HCT116 (cell line): ENCODE measurements around the gene CCDC197. TPM values are rescaled to one million over a fixed set of nuclear protein-coding genes. Genes with fewer than 3 reads are reported as not detected.

Experiments
- ATAC-seq: fragments of 200-7000 bp; cut with Tn5 transposase; 2 replicates; pipeline ENCODE4 v1.9.1; 2020; ENCODE audit warnings: mild to moderate bottlenecking, moderate library complexity
- BruUV-seq: library from RNA; stranded (reverse); fragments of 400-500 nt; replicated peaks from 2 replicates; lab custom pipeline; 2021; lab: Mats Ljungman, UMichigan
- CTCF ChIA-PET: fragments of 300-600 bp; sonication (Branson Sonifier 250); formaldehyde crosslinking; loops from one replicate; lab custom pipeline; 2021; ENCODE audit warnings: antibody characterized with exemption; lab: Charles Lee
- POLR2A ChIA-PET: fragments of 300-600, 350-600 bp; sonication (Branson Sonifier 250); formaldehyde crosslinking; loops from one replicate; lab custom pipeline; 2021; ENCODE audit warnings: antibody characterized with exemption; lab: Charles Lee
- RAD21 ChIA-PET, 2 experiments: fragments of 300-600 bp; sonication (Branson Sonifier 250); formaldehyde crosslinking; loops; one replicate each; lab custom pipeline; 2023; ENCODE audit warnings: low total read pairs in 2 of 2; ENCODE audit not compliant: uncharacterized antibody in 2 of 2, unreplicated experiment in 2 of 2, low non-redundant PET in 1 of 2; lab: Charles Lee
- DNase-seq: peaks from one replicate; pipeline ENCODE4 v3.0.0-alpha.2; 2010; ENCODE audit warnings: low read depth, low spot score
- H2AFZ ChIP-seq: fragments of 200-600 bp; shearing (Covaris generic), sonication (generic); 2 replicates; pipeline ENCODE4 v1.6.1; 2017; ENCODE audit warnings: low read depth, mixed run types, mixed read lengths, antibody characterized with exemption, low read length; ENCODE audit not compliant: poor library complexity, severe bottlenecking
- H3K27ac ChIP-seq: 2 replicates; pipeline ENCODE4 v1.5.1; 2012; ENCODE audit warnings: low read depth, low read length
- H3K27me3 ChIP-seq: fragments of 200-600 bp; sonication (generic); 2 replicates; pipeline ENCODE4 v1.6.1; 2016; ENCODE audit warnings: mixed run types, low read length, mixed read lengths; ENCODE audit not compliant: insufficient read depth
- H3K36me3 ChIP-seq, 2 experiments: fragments of 200-500 bp in 1 of 2; fragments of 200-600 bp in 1 of 2; sonication (Bioruptor generic) in 1 of 2; sonication (generic) in 1 of 2; 2 replicates each; pipeline versions ENCODE4 v1.5.1 to v1.6.1; 2014 to 2016; ENCODE audit warnings: low read length in 2 of 2, inconsistent platforms in 1 of 2, mixed read lengths in 1 of 2, mixed run types in 1 of 2; ENCODE audit not compliant: insufficient read depth in 2 of 2, control insufficient read depth in 1 of 2
- H3K4me1 ChIP-seq, 2 experiments: fragments of 200-600 bp in 1 of 2; sonication (generic) in 1 of 2; 2 replicates each; pipeline versions ENCODE4 v1.5.1 to v1.6.1; 2012 to 2017; ENCODE audit warnings: low read length in 2 of 2, inconsistent platforms in 1 of 2, mild to moderate bottlenecking in 1 of 2, mixed read lengths in 1 of 2, mixed run types in 1 of 2, moderate library complexity in 1 of 2; ENCODE audit not compliant: insufficient read depth in 2 of 2, control insufficient read depth in 1 of 2
- H3K4me2 ChIP-seq: fragments of 200-600 bp; sonication (generic); 2 replicates; pipeline ENCODE4 v1.6.1; 2017; ENCODE audit warnings: mixed run types, low read length, mixed read lengths
- H3K4me3 ChIP-seq, 2 experiments: fragments of 200-600 bp in 1 of 2; sonication (generic) in 1 of 2; replicated peaks in 1 of 2; 2 replicates each; pipeline ENCODE4 v1.5.1; 2011 to 2016; ENCODE audit warnings: low read length in 2 of 2, control low read depth in 1 of 2, low read depth in 1 of 2, mild to moderate bottlenecking in 1 of 2, mixed read lengths in 1 of 2, mixed run types in 1 of 2
- H3K79me2 ChIP-seq: fragments of 200-600 bp; sonication (generic); 2 replicates; pipeline ENCODE4 v1.6.1; 2017; ENCODE audit warnings: mild to moderate bottlenecking, mixed run types, low read length, moderate library complexity, mixed read lengths; ENCODE audit not compliant: insufficient read depth
- H3K9ac ChIP-seq: fragments of 200-600 bp; sonication (generic); 2 replicates; pipeline ENCODE4 v1.6.1; 2016; ENCODE audit warnings: low read length, mixed read lengths
- H3K9me2 ChIP-seq: fragments of 200-600 bp; sonication (generic), shearing (Covaris generic); 2 replicates; pipeline ENCODE4 v1.6.1; 2017; ENCODE audit warnings: mixed run types, mild to moderate bottlenecking, moderate library complexity; ENCODE audit not compliant: insufficient read depth
- H3K9me3 ChIP-seq, 2 experiments: fragments of 200-500 bp in 1 of 2; fragments of 200-600 bp in 1 of 2; sonication (Bioruptor generic) in 1 of 2; sonication (generic) in 1 of 2; 2 replicates each; pipeline ENCODE4 v1.6.1; 2014 to 2017; ENCODE audit warnings: low read length in 2 of 2, mixed read lengths in 2 of 2, inconsistent platforms in 1 of 2, low read depth in 1 of 2, mild to moderate bottlenecking in 1 of 2, mixed run types in 1 of 2, moderate library complexity in 1 of 2; ENCODE audit not compliant: control insufficient read depth in 1 of 2, insufficient read depth in 1 of 2
- H4K20me1 ChIP-seq: fragments of 200-600 bp; sonication (generic), shearing (Covaris generic); 2 replicates; pipeline ENCODE4 v1.6.1; 2017; ENCODE audit warnings: mixed run types, mild to moderate bottlenecking, moderate library complexity; ENCODE audit not compliant: insufficient read depth
- CTCF ChIP-seq, 3 experiments: fragments of 200-600 bp in 1 of 3; sonication (generic) in 1 of 3; IDR thresholded peaks in 2 of 3; conservative IDR thresholded peaks in 1 of 3; 2 replicates each; pipeline ENCODE4 v1.5.1; 2012 to 2017; ENCODE audit warnings: low read depth in 2 of 3, low read length in 2 of 3, antibody characterized with exemption in 1 of 3, borderline replicate concordance in 1 of 3, control low read depth in 1 of 3, mild to moderate bottlenecking in 1 of 3, mixed read lengths in 1 of 3, mixed run types in 1 of 3, moderate library complexity in 1 of 3; ENCODE audit not compliant: insufficient read depth in 1 of 3
- EGR1 ChIP-seq: IDR thresholded peaks from 2 replicates; pipeline ENCODE4 v1.6.1; 2012; ENCODE audit warnings: low read depth
- SIN3A ChIP-seq: IDR thresholded peaks from 2 replicates; pipeline ENCODE4 v1.6.1; 2012; ENCODE audit warnings: low read depth
- ZNF274 ChIP-seq: fragments of 200-500 bp; sonication (Bioruptor generic); IDR thresholded peaks from 2 replicates; pipeline ENCODE4 v1.6.1; 2014; ENCODE audit warnings: mild to moderate bottlenecking, low read depth, low read length, inconsistent platforms
- intact Hi-C: fragments of 100-400 bp; cut with micrococcal nuclease; formaldehyde crosslinking; loops from 2 replicates; pipeline ENCODE4 v1.10.0; 2022
- total RNA-seq: library from RNA; stranded (reverse); gene quantifications from one replicate; pipeline ENCODE4 v1.2.1, GENCODE V29; 2021; ENCODE audit not compliant: unreplicated experiment

CCDC197 gene
- total RNA-seq, 1 experiment from 2014 or later = not detected

GRCh38 chr14:93951635-93952540 is 45.2 kb upstream of the CCDC197 start (continued):
- TF ChIP-seq SIN3A = no peak

- H3K36me3 ChIP-seq = no peaks in the 10 kb centered on the region
- H3K27ac ChIP-seq = no peak overlapping the region
- no TSS peak for BruUV-seq
- POLR2A ChIA-PET = no interaction called here
- peak overlapping the region; percentile 24; the same call in 1 of the 2 replicates for H3K4me2 ChIP-seq
- H3K4me3 ChIP-seq = no peak overlapping the region
- H3K27me3 ChIP-seq = no peaks in the 10 kb centered on the region
- DNase-seq (no peak), ATAC-seq (peak; percentile 46)
- no peak overlapping the region for H2AFZ ChIP-seq
- H3K79me2 ChIP-seq = no peaks in the 10 kb centered on the region
- intact Hi-C loops = no loop called here
- peaks cover 12 to 57% of the 10 kb centered on the region in 2 experiments; a peak in 3 of 4 replicates for H3K4me1 ChIP-seq
- no peak overlapping the region for H3K9ac ChIP-seq
- no peaks in the 10 kb centered on the region for H3K9me3 ChIP-seq
- no peaks in the 10 kb centered on the region for H4K20me1 ChIP-seq
- H3K9me2 ChIP-seq = no peaks in the 10 kb centered on the region
- RAD21 ChIA-PET = no interaction called here
- CTCF ChIA-PET = interaction anchor here (0.9 to 2.7 kb wide), 4 partner anchors 11 to 184 kb away, joined by 3 to 13 read pairs (median 6); no protein-coding TSS in a partner anchor
- TF ChIP-seq ZNF274 = no peak
Observed at GRCh38 chr14:93952829-93953228, 44.3 kb upstream of the CCDC197 start.

GRCh38 chr14:93953263-93953662 is 43.8 kb upstream of the CCDC197 start:
- BruUV-seq = no TSS peak
- CTCF ChIA-PET = interaction anchor here (0.9 to 2.7 kb wide), 3 partner anchors 13 to 183 kb away, joined by 3 to 13 read pairs (median 8); no protein-coding TSS in a partner anchor
- Histone ChIP-seq H3K4me3 (no peak overlapping the region), H2AFZ (no peak overlapping the region), H3K9me2 (no peaks in the 10 kb centered on the region), H3K4me2 (peak overlapping the region; percentile 27; the same call in 1 of the 2 replicates), H3K36me3 (no peaks in the 10 kb centered on the region), H3K9ac (no peak overlapping the region), H3K4me1 (peaks cover 12 to 62% of the 10 kb centered on the region in 2 experiments; a peak in 3 of 4 replicates), H3K27ac (no peak overlapping the region), H4K20me1 (no peaks in the 10 kb centered on the region), H3K79me2 (no peaks in the 10 kb centered on the region), H3K9me3 (no peaks in the 10 kb centered on the region), H3K27me3 (no peaks in the 10 kb centered on the region)
- peak in 2 of 3 experiments; percentile 35 to 39; a peak in 4 of 6 replicates for TF ChIP-seq CTCF (IDR thresholded peaks at IDR 0.05 in 2 of 3, conservative IDR thresholded peaks at IDR 0.05 in 1 of 3; ENCODE audit: borderline replicate concordance in 1 of 3, insufficient read depth in 1 of 3, low read depth in 2 of 3, low read length in 2 of 3)
- no peak for TF ChIP-seq EGR1
- POLR2A ChIA-PET = no interaction called here
- intact Hi-C loops = no loop called here
- DNase-seq (no peak), ATAC-seq (peak; percentile 67)
- RAD21 ChIA-PET = no interaction called here
